ENCODE data around the gene PTCH1. TPM values are rescaled to one million over a fixed set of nuclear protein-coding genes. Genes with fewer than 3 reads are reported as not detected.

PTCH1 gene
- total RNA-seq (18.0 and 20.1 TPM in 2 replicates), polyA plus RNA-seq (3.2 and 3.3 TPM in 2 replicates), polyA minus RNA-seq (ENCODE audit: low replicate concordance) (15.9 and 22.9 TPM in 2 replicates)
- 4.5 and 6.5 TPM in 2 replicates for polyA plus RNA-seq (2012)

GRCh38 chr9:95516734-95517558 is at the start of gene PTCH1:
PTCH1 (minus strand) TSS chr9:95516971.
- H3K4me3 ChIP-seq (replicated peaks in 1 of 4; ENCODE audit: control extremely low read depth in 1 of 4, insufficient read depth in 1 of 4, low read depth in 3 of 4, low read length in 4 of 4), result peak within 1 kb of the TSS; percentile 65 to 87 (median 72)
- H3K27ac ChIP-seq (ENCODE audit: insufficient read depth, low read length), result no peak within 1 kb of the TSS
- DNase-seq (ENCODE audit: low read depth in 2 of 2), result peak; percentile 55 to 68
- H2AFZ ChIP-seq (ENCODE audit: low read length), result peak within 1 kb of the TSS; percentile 73
- H3K4me2 ChIP-seq (ENCODE audit: extremely low read depth, insufficient read depth, low read length), result peak within 1 kb of the TSS; percentile 94
- H4K20me1 ChIP-seq (ENCODE audit: control insufficient read depth, extremely low read depth, insufficient read depth, low read length), result no peaks in the 10 kb centered on the region
- peak; percentile 55 for TF ChIP-seq EZH2 (IDR thresholded peaks at IDR 0.05; ENCODE audit: low read length, missing control alignments)
- peak in 1 of 2 donors; percentile 0 for TF ChIP-seq CTCF (conservative IDR thresholded peaks at IDR 0.05 in 1 of 2, IDR thresholded peaks at IDR 0.05 in 1 of 2; ENCODE audit: low read depth in 1 of 2, low read length in 2 of 2)
- peak within 1 kb of the TSS; percentile 16 for H3K9ac ChIP-seq (ENCODE audit: insufficient read depth, low read length)
- H3K27me3 ChIP-seq (ENCODE audit: control insufficient read depth, insufficient read depth, low read length), result peaks cover 5% of the 10 kb centered on the region
- peaks cover 8% of the 10 kb centered on the region for H3K4me1 ChIP-seq (ENCODE audit: control insufficient read depth, extremely low read depth, insufficient read depth, low read length)
- no peaks in the 10 kb centered on the region for H3K9me3 ChIP-seq (ENCODE audit: control insufficient read depth, insufficient read depth, low read depth, low read length)
- H3K79me2 ChIP-seq (ENCODE audit: control insufficient read depth, insufficient read depth, low read length), result peaks cover 3% of the 10 kb centered on the region
- H3K36me3 ChIP-seq (ENCODE audit: control insufficient read depth, insufficient read depth, low read length), result no peaks in the 10 kb centered on the region

- Histone ChIP-seq H3K9ac (ENCODE audit: insufficient read depth, low read length) (no peak overlapping the region), H2AFZ (ENCODE audit: low read length) (no peak overlapping the region), H3K4me3 (replicated peaks in 1 of 4; ENCODE audit: control extremely low read depth in 1 of 4, insufficient read depth in 1 of 4, low read depth in 3 of 4, low read length in 4 of 4) (no peak overlapping the region), H3K27ac (ENCODE audit: insufficient read depth, low read length) (no peak overlapping the region), H3K9me3 (ENCODE audit: control insufficient read depth, insufficient read depth, low read depth, low read length) (no peaks in the 10 kb centered on the region), H3K79me2 (ENCODE audit: control insufficient read depth, insufficient read depth, low read length) (no peaks in the 10 kb centered on the region), H3K27me3 (ENCODE audit: control insufficient read depth, insufficient read depth, low read length) (peaks cover 3% of the 10 kb centered on the region), H3K4me1 (ENCODE audit: control insufficient read depth, extremely low read depth, insufficient read depth, low read length) (peaks cover 5% of the 10 kb centered on the region), H3K4me2 (ENCODE audit: extremely low read depth, insufficient read depth, low read length) (no peak overlapping the region), H3K36me3 (ENCODE audit: control insufficient read depth, insufficient read depth, low read length) (no peaks in the 10 kb centered on the region), H4K20me1 (ENCODE audit: control insufficient read depth, extremely low read depth, insufficient read depth, low read length) (no peaks in the 10 kb centered on the region)
- no peak for TF ChIP-seq EZH2 (IDR thresholded peaks at IDR 0.05; ENCODE audit: low read length, missing control alignments)
- no peak for TF ChIP-seq CTCF (conservative IDR thresholded peaks at IDR 0.05 in 1 of 2, IDR thresholded peaks at IDR 0.05 in 1 of 2; ENCODE audit: low read depth in 1 of 2, low read length in 2 of 2)
- no peak for DNase-seq (ENCODE audit: low read depth in 2 of 2)
Observed at GRCh38 chr9:95565982-95566381, 49.2 kb upstream of the PTCH1 start.

- H2AFZ ChIP-seq (ENCODE audit: low read length), result no peak overlapping the region
Observed at GRCh38 chr9:95561913-95562312, 45.1 kb upstream of the PTCH1 start.

More at GRCh38 chr9:95561913-95562312, 45.1 kb upstream of the PTCH1 start:
- Histone ChIP-seq H3K27ac (ENCODE audit: insufficient read depth, low read length) (no peak overlapping the region), H3K27me3 (ENCODE audit: control insufficient read depth, insufficient read depth, low read length) (peaks cover 3% of the 10 kb centered on the region), H3K4me3 (replicated peaks in 1 of 4; ENCODE audit: control extremely low read depth in 1 of 4, insufficient read depth in 1 of 4, low read depth in 3 of 4, low read length in 4 of 4) (no peak overlapping the region), H3K4me2 (ENCODE audit: extremely low read depth, insufficient read depth, low read length) (no peak overlapping the region), H3K9ac (ENCODE audit: insufficient read depth, low read length) (no peak overlapping the region), H3K36me3 (ENCODE audit: control insufficient read depth, insufficient read depth, low read length) (no peaks in the 10 kb centered on the region), H3K79me2 (ENCODE audit: control insufficient read depth, insufficient read depth, low read length) (no peaks in the 10 kb centered on the region), H3K4me1 (ENCODE audit: control insufficient read depth, extremely low read depth, insufficient read depth, low read length) (no peaks in the 10 kb centered on the region), H3K9me3 (ENCODE audit: control insufficient read depth, insufficient read depth, low read depth, low read length) (no peaks in the 10 kb centered on the region), H4K20me1 (ENCODE audit: control insufficient read depth, extremely low read depth, insufficient read depth, low read length) (no peaks in the 10 kb centered on the region)
- DNase-seq (ENCODE audit: low read depth in 2 of 2), result no peak
- TF ChIP-seq EZH2 (IDR thresholded peaks at IDR 0.05; ENCODE audit: low read length, missing control alignments) (no peak), CTCF (conservative IDR thresholded peaks at IDR 0.05 in 1 of 2, IDR thresholded peaks at IDR 0.05 in 1 of 2; ENCODE audit: low read depth in 1 of 2, low read length in 2 of 2) (no peak)

Measured in fibroblast of lung (primary cell).